ENCODE results near the gene MAPK14.

The MAPK14 gene

DNA sequence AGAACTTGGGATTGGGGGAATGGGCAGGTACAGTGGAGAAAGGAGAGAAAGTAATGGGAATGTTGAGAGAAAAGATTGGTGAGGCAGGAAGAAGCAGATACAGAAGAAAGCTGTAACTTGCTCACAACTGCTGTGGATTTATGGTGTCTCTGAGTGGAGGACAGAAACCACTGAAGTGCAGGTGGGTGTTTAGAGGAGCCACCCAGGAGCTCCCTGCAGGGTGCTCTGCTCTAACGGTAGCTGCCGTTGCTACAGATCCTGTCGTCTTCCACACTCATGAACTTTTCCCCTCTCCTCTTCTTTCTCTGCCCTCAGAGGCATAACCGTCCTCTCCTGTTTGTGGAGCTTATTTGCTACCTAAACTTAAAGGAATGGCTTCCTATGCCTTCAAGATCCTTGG lies 75.2 kb downstream of the MAPK14 start:
- TF ChIP-seq, protein P1, sequence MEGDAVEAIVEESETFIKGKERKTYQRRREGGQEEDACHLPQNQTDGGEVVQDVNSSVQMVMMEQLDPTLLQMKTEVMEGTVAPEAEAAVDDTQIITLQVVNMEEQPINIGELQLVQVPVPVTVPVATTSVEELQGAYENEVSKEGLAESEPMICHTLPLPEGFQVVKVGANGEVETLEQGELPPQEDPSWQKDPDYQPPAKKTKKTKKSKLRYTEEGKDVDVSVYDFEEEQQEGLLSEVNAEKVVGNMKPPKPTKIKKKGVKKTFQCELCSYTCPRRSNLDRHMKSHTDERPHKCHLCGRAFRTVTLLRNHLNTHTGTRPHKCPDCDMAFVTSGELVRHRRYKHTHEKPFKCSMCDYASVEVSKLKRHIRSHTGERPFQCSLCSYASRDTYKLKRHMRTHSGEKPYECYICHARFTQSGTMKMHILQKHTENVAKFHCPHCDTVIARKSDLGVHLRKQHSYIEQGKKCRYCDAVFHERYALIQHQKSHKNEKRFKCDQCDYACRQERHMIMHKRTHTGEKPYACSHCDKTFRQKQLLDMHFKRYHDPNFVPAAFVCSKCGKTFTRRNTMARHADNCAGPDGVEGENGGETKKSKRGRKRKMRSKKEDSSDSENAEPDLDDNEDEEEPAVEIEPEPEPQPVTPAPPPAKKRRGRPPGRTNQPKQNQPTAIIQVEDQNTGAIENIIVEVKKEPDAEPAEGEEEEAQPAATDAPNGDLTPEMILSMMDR (IDR thresholded peaks at IDR 0.05; ENCODE audit: low read depth, low read length), result no peak

DNA sequence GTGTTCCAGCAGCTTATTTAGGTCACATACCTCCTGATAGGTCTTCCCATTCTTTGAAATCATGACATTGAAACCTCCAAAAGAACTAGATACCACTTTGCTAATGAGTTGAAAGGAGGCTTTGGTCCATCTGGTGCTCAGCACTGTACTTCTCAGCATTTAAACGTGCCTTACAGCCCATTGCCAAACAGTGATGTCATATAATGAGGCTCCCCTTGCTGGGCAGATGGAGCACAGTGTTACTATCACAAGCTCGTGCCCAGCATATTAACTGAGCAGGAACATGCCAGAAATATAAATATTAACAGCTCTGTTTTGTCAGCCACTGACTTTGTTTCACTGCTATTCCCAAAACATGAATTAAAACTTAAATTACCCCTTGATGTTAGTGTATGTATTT lies 77.2 kb downstream of the MAPK14 start:
- DNase-seq (ENCODE audit: extremely low read depth, low read depth), result no peak

More for the DNA sequence above, 75.2 kb downstream of the MAPK14 start:
- DNase-seq (ENCODE audit: extremely low read depth, low read depth), result no peak

DNA sequence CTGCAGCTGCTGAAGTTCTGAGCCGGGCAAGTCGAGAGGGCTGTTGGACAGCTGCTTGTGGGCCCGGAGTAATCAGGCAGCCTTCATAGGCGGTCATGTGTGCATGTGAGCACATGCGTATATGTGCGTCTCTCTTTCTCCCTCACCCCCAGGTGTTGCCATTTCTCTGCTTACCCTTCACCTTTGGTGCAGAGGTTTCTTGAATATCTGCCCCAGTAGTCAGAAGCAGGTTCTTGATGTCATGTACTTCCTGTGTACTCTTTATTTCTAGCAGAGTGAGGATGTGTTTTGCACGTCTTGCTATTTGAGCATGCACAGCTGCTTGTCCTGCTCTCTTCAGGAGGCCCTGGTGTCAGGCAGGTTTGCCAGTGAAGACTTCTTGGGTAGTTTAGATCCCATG lies 81.5 kb downstream of the MAPK14 start:
- TF ChIP-seq, protein P1 (IDR thresholded peaks at IDR 0.05; ENCODE audit: low read depth, low read length), result no peak

More for the DNA sequence above, 77.2 kb downstream of the MAPK14 start:
- TF ChIP-seq, protein P1 (IDR thresholded peaks at IDR 0.05; ENCODE audit: low read depth, low read length), result no peak

DNA sequence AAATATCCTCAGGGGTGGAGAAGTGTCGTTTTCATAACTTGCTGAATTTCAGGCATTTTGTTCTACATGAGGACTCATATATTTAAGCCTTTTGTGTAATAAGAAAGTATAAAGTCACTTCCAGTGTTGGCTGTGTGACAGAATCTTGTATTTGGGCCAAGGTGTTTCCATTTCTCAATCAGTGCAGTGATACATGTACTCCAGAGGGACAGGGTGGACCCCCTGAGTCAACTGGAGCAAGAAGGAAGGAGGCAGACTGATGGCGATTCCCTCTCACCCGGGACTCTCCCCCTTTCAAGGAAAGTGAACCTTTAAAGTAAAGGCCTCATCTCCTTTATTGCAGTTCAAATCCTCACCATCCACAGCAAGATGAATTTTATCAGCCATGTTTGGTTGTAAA lies 82.4 kb downstream of the MAPK14 start:
- no peak for DNase-seq (ENCODE audit: extremely low read depth, low read depth)
- TF ChIP-seq, protein P1 (IDR thresholded peaks at IDR 0.05; ENCODE audit: low read depth, low read length), result no peak

More for the DNA sequence above, 81.5 kb downstream of the MAPK14 start:
- no peak for DNase-seq (ENCODE audit: extremely low read depth, low read depth)

DNA sequence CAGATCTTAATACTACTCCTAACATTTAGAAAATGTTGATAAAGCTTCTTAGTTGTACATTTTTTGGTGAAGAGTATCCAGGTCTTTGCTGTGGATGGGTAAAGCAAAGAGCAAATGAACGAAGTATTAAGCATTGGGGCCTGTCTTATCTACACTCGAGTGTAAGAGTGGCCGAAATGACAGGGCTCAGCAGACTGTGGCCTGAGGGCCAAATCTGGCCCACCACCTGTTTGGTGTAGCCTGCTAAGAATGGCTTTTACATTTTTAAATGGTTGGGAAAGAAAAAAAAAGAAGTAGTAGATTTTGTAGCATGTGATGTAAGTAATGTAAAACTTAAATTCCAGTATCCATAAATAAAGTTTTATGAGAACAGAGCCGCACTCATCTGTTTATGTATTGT lies 83.3 kb downstream of the MAPK14 start:
- DNase-seq (ENCODE audit: extremely low read depth, low read depth), result no peak
- TF ChIP-seq, protein P1 (IDR thresholded peaks at IDR 0.05; ENCODE audit: low read depth, low read length), result no peak

DNA sequence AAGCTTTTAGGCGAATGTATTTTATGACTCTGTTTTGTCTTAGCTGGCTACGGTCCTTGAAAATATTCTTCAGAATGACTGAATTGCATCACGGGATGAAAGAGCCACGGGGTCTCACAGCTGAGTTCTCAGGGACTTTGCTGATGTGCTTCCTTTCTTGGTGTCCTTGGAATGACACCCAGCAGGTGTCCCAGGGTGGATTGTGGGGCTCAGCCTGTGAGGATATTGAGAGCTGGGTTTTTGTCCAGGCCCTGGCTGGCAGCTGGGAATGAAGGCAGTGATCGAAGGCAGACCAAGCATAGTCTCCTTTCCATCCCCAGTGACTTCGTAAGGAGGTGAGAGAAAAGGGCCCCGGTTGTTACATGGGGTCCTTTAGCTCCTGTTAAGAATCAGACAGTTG lies 83.9 kb downstream of the MAPK14 start:
- TF ChIP-seq, protein P1 (IDR thresholded peaks at IDR 0.05; ENCODE audit: low read depth, low read length), result no peak
- no peak for DNase-seq (ENCODE audit: extremely low read depth, low read depth)

DNA sequence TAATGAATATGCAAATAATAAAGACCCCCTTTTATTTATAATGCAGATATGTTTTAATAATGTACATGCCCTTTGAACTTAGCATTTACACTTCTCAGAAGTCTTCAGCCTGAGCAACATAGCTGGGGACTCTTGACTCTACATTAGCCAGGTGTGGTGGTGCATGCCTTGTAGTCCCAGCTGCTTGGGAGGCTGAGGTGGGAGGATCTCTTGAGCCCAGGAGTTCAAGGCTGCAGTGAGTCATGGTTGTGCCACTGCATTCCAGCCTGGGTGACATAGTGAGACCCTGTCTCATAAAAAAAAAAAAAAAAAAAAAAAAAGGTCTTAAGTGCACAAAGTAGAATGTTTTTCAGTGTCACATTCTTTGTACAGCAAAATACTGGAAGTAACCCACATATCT lies 85.4 kb downstream of the MAPK14 start:
- TF ChIP-seq, protein P1 (IDR thresholded peaks at IDR 0.05; ENCODE audit: low read depth, low read length), result no peak
- no peak for DNase-seq (ENCODE audit: extremely low read depth, low read depth)
